Astrocyte (in vitro differentiated cells and primary cell): ENCODE results near the gene ZNF543. TPM values are rescaled to one million over a fixed set of nuclear protein-coding genes. Genes with fewer than 3 reads are reported as not detected.

ENCODE experiments used
- DNase-seq: peaks from one replicate; pipeline ENCODE4 v3.0.0-alpha.2; 2010; ENCODE audit warnings: low read depth
- FAIRE-seq: peaks from 2 replicates; lab custom pipeline; 2011; peaks lifted over from hg19 to GRCh38; lab: Jason Lieb, UNC
- H2AFZ ChIP-seq: 2 replicates; pipeline ENCODE4 v1.6.0; 2012; ENCODE audit warnings: low read depth, low read length, inconsistent platforms
- H3K27ac ChIP-seq: 2 replicates; pipeline ENCODE4 v1.5.1; 2011; ENCODE audit warnings: low read depth, low read length, inconsistent platforms
- H3K27me3 ChIP-seq: 2 replicates; pipeline ENCODE4 v1.6.0; 2011; ENCODE audit warnings: low read length, inconsistent platforms; ENCODE audit not compliant: insufficient read depth
- H3K36me3 ChIP-seq: 2 replicates; pipeline ENCODE4 v1.5.1; 2011; ENCODE audit warnings: low read length, inconsistent platforms; ENCODE audit not compliant: insufficient read depth
- H3K4me1 ChIP-seq: 2 replicates; pipeline ENCODE4 v1.5.1; 2011; ENCODE audit warnings: low read length, inconsistent platforms; ENCODE audit not compliant: insufficient read depth
- H3K4me2 ChIP-seq: 2 replicates; pipeline ENCODE4 v1.6.0; 2012; ENCODE audit warnings: low read length, inconsistent platforms
- H3K4me3 ChIP-seq: 2 replicates; pipeline ENCODE4 v1.5.1; 2011; ENCODE audit warnings: low read depth, mild to moderate bottlenecking, low read length, inconsistent platforms; ENCODE audit not compliant: insufficient read depth
- H3K79me2 ChIP-seq: 2 replicates; pipeline ENCODE4 v1.6.0; 2012; ENCODE audit warnings: mild to moderate bottlenecking, low read length, inconsistent platforms; ENCODE audit not compliant: insufficient read depth
- H3K9ac ChIP-seq: 2 replicates; pipeline ENCODE4 v1.6.0; 2012; ENCODE audit warnings: mild to moderate bottlenecking, low read length, inconsistent platforms
- H3K9me3 ChIP-seq: 2 replicates; pipeline ENCODE4 v1.5.1; 2012; ENCODE audit warnings: low read depth, mild to moderate bottlenecking, low read length, inconsistent platforms; ENCODE audit not compliant: insufficient read depth
- H4K20me1 ChIP-seq: 2 replicates; pipeline ENCODE4 v1.6.0; 2012; ENCODE audit warnings: low read length, inconsistent platforms; ENCODE audit not compliant: insufficient read depth
- H3K27ac Mint-ChIP-seq: one replicate; pipeline ENCODE4 v1.8.0; 2021; ENCODE audit warnings: mild to moderate bottlenecking, mixed read lengths; ENCODE audit not compliant: unreplicated experiment
- H3K27me3 Mint-ChIP-seq: one replicate; pipeline ENCODE4 v1.8.0; 2021; ENCODE audit warnings: low read depth, mixed read lengths; ENCODE audit not compliant: unreplicated experiment
- H3K36me3 Mint-ChIP-seq: one replicate; pipeline ENCODE4 v1.8.0; 2021; ENCODE audit warnings: low read depth, mixed read lengths; ENCODE audit not compliant: unreplicated experiment
- H3K4me1 Mint-ChIP-seq: one replicate; pipeline ENCODE4 v1.8.0; 2021; ENCODE audit warnings: low read depth, mixed read lengths; ENCODE audit not compliant: unreplicated experiment
- H3K4me3 Mint-ChIP-seq: one replicate; pipeline ENCODE4 v1.8.0; 2021; ENCODE audit warnings: mild to moderate bottlenecking, moderate library complexity, mixed read lengths; ENCODE audit not compliant: unreplicated experiment
- H3K9me3 Mint-ChIP-seq: one replicate; pipeline ENCODE4 v1.8.0; 2021; ENCODE audit warnings: mild to moderate bottlenecking, mixed read lengths; ENCODE audit not compliant: unreplicated experiment
- EZH2 ChIP-seq: IDR thresholded peaks from 2 replicates; pipeline ENCODE4 v1.6.1; 2012; ENCODE audit warnings: mild to moderate bottlenecking, low read length, inconsistent platforms; ENCODE audit not compliant: insufficient read depth
- total RNA-seq: library from RNA; stranded (reverse); gene quantifications from 2 replicates; pipeline ENCODE4 v1.2.1, GENCODE V29; 2021
- TF ChIP-seq, protein P1 (sequence below): IDR thresholded peaks from 2 replicates; pipeline ENCODE4 v1.5.1; 2011; ENCODE audit warnings: low read depth, mild to moderate bottlenecking, inconsistent platforms, low read length, moderate library complexity; ENCODE audit not compliant: insufficient read depth

The ZNF543 gene
- total RNA-seq, 1 donor from 2014 or later, result 9.5 TPM

DNA sequence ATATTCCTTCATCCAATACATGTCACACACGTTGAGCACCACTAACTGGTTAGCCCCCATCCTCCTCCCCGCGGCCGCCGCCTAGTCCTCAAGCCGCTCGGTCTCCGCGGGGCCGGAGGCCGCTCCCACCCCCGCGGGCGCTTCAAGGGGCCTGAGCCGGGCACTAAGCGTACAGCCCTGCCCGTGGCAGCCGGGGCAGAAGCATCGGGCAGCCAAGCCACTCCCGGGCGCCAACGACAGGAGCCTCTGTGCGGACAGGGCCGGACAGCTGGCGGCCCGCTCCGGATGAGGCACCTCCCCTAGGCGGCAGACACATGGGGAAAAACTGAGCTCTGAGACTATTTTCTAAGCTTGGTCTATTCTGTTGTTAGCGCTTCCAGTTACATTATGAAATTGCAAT lies 2.8 kb upstream of the ZNF543 start:
- Histone ChIP-seq H3K4me1 (peaks cover 9% of the 10 kb centered on the region), H3K27ac (no peak overlapping the region), H3K4me3 (no peak overlapping the region), H4K20me1 (peaks cover 9% of the 10 kb centered on the region), H3K27me3 (peaks cover 2% of the 10 kb centered on the region), H3K9ac (no peak overlapping the region), H3K79me2 (peaks cover 22% of the 10 kb centered on the region), H2AFZ (peak overlapping the region; percentile 35), H3K36me3 (no peaks in the 10 kb centered on the region), H3K9me3 (no peaks in the 10 kb centered on the region), H3K4me2 (peak overlapping the region; percentile 54)
- TF ChIP-seq, protein P1, sequence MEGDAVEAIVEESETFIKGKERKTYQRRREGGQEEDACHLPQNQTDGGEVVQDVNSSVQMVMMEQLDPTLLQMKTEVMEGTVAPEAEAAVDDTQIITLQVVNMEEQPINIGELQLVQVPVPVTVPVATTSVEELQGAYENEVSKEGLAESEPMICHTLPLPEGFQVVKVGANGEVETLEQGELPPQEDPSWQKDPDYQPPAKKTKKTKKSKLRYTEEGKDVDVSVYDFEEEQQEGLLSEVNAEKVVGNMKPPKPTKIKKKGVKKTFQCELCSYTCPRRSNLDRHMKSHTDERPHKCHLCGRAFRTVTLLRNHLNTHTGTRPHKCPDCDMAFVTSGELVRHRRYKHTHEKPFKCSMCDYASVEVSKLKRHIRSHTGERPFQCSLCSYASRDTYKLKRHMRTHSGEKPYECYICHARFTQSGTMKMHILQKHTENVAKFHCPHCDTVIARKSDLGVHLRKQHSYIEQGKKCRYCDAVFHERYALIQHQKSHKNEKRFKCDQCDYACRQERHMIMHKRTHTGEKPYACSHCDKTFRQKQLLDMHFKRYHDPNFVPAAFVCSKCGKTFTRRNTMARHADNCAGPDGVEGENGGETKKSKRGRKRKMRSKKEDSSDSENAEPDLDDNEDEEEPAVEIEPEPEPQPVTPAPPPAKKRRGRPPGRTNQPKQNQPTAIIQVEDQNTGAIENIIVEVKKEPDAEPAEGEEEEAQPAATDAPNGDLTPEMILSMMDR, result no peak
- TF ChIP-seq EZH2, result no peak
- H3K27me3 Mint-ChIP-seq, result peaks cover 13% of the 10 kb centered on the region
- H3K9me3 Mint-ChIP-seq, result peaks cover 2% of the 10 kb centered on the region
- DNase-seq, result no peak
- peaks cover 7% of the 10 kb centered on the region for H3K36me3 Mint-ChIP-seq
- H3K4me1 Mint-ChIP-seq, result peaks cover 7% of the 10 kb centered on the region
- no peak overlapping the region for H3K27ac Mint-ChIP-seq
- FAIRE-seq, result no peak
- no peak overlapping the region for H3K4me3 Mint-ChIP-seq

DNA sequence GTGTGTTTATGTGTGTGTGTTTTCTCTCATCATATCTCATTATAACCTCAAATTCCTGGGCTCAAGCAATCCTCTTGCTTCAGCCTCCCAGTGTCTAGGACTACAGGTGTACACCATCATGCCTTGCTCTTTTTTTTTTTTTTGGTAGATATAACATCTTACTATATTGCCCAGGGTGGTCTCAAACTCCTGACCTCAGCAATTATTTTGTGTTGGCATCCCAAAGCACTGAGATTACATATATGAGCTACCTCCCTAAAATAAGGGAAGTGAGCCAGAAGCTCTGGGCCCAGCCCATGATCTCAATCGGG lies 448 bp upstream of the ZNF543 start:
- H3K27me3 Mint-ChIP-seq, result peaks cover 13% of the 10 kb centered on the region
- DNase-seq (no peak), FAIRE-seq (no peak)
- Histone ChIP-seq H3K27ac (peak overlapping the region; percentile 66), H3K79me2 (peaks cover 34% of the 10 kb centered on the region), H3K9ac (peak overlapping the region; percentile 93), H4K20me1 (peaks cover 14% of the 10 kb centered on the region), H3K9me3 (no peaks in the 10 kb centered on the region), H3K36me3 (peaks cover 6% of the 10 kb centered on the region), H3K27me3 (peaks cover 2% of the 10 kb centered on the region), H3K4me1 (peaks cover 9% of the 10 kb centered on the region), H3K4me3 (peak overlapping the region; percentile 79), H3K4me2 (peak overlapping the region; percentile 97), H2AFZ (peak overlapping the region; percentile 93)
- peaks cover 14% of the 10 kb centered on the region for H3K36me3 Mint-ChIP-seq
- peaks cover 11% of the 10 kb centered on the region for H3K4me1 Mint-ChIP-seq
- peak overlapping the region; percentile 58 for H3K27ac Mint-ChIP-seq
- peak overlapping the region; percentile 88 for H3K4me3 Mint-ChIP-seq
- TF ChIP-seq, protein P1, result no peak
- no peak for TF ChIP-seq EZH2
- peaks cover 2% of the 10 kb centered on the region for H3K9me3 Mint-ChIP-seq

DNA sequence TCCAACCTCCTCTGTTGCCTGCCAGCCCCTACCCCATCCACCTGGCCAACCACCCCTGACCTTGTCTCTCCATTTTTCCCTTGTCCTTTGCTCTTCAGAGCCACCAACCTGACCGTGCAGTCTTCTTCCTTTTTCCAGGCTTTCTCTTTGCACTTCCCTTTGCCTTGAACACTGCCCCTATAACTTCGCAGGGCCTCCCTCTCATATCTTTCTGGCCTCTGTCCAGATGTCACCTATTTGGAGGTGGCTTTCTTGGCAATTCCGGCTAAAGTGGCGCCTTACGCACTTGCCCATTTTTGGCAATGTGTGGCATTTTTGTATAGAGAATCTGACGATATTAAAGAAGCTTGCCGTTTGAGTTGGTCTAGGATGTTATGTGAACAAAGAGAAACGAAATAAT lies 844 bp downstream of the ZNF543 start:
- H3K27me3 ChIP-seq, result peaks cover 2% of the 10 kb centered on the region
- H3K4me2 ChIP-seq, result peak overlapping the region; percentile 97
- peak overlapping the region; percentile 93 for H3K9ac ChIP-seq
- Mint-ChIP-seq H3K4me3 (peak overlapping the region; percentile 88), H3K36me3 (peaks cover 21% of the 10 kb centered on the region), H3K27me3 (peaks cover 1% of the 10 kb centered on the region), H3K4me1 (peaks cover 11% of the 10 kb centered on the region), H3K27ac (peak overlapping the region; percentile 48), H3K9me3 (no peaks in the 10 kb centered on the region)
- no peak for DNase-seq
- H3K79me2 ChIP-seq, result peaks cover 38% of the 10 kb centered on the region
- H2AFZ ChIP-seq, result peak overlapping the region; percentile 93
- peaks cover 10% of the 10 kb centered on the region for H3K36me3 ChIP-seq
- peak overlapping the region; percentile 66 for H3K27ac ChIP-seq
- TF ChIP-seq EZH2, result no peak
- TF ChIP-seq, protein P1, result no peak
- peaks cover 9% of the 10 kb centered on the region for H3K4me1 ChIP-seq
- H4K20me1 ChIP-seq, result peaks cover 14% of the 10 kb centered on the region
- FAIRE-seq, result no peak
- H3K9me3 ChIP-seq, result no peaks in the 10 kb centered on the region
- H3K4me3 ChIP-seq, result peak overlapping the region; percentile 79
